Prostate gland (tissue), 2 donors: ENCODE results near the gene TFE3.

Experiments
- CTCF ChIP-seq, 4 experiments: fragments of 200-600 bp in 2 of 4; fragments of 450-650 bp in 2 of 4; sonication (generic) in 2 of 4; IDR thresholded peaks; 1 replicate in 3 of 4; 2 replicates in 1 of 4; pipeline ENCODE4 v1.5.1; 2016 to 2019; ENCODE audit warnings: antibody characterized with exemption in 4 of 4, mild to moderate bottlenecking in 2 of 4, moderate library complexity in 2 of 4
- POLR2A ChIP-seq: fragments of 450-650 bp; IDR thresholded peaks from one replicate; pipeline ENCODE4 v1.6.1; 2016; ENCODE audit warnings: antibody characterized with exemption, mild to moderate bottlenecking
- POLR2AphosphoS5 ChIP-seq: sonication (generic); formaldehyde crosslinking; IDR thresholded peaks from one replicate; pipeline ENCODE4 v1.6.1; 2017; ENCODE audit warnings: antibody characterized with exemption

DNA sequence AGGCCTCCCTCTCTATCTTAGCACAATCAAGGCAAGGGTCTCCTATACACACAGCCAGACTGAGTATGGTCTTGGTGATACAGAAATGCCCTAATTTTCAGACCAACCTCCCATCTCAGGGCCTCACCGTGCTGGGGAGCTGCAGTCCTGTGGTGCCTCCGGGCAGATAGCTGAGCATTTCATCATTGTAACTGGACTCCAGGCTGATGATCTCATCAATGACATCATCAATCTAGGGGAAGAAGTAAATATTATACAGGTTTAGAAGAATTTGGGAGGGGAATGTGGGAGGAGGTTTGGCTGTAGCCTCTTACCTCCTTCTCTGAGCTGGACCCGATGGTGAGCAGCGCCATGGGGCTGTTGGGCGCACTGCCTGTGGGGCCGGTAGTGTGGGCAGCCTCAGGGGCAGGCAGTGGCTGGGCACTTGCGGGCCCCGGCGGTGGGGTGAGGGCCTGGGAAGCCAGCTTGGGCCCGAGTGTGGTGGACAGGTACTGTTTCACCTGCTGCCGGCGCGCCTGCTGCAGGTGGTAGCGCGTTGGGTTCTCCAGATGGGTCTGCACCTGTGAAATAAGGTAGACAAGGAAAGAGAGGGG is 5.2 kb downstream of the TFE3 start:
- TF ChIP-seq CTCF (IDR thresholded peaks at IDR 0.05) (no peak), POLR2AphosphoS5 (no peak), POLR2A (no peak)
